ENCODE data around the gene TCEAL5.
"Not testable (repeated sequence)": the region's sequence is repeated elsewhere in the genome, so short reads cannot be mapped to it uniquely, and the experiment has no call there.

TCEAL5 gene

GRCh38 chrX:103233263-103233662 lies 43.3 kb downstream of the TCEAL5 start:
- no peak for DNase-seq

GRCh38 chrX:103225918-103226317 lies 50.6 kb downstream of the TCEAL5 start:
- not testable (repeated sequence) for DNase-seq
